SK-N-SH (cell line): ENCODE measurements around the gene NEURL1. TPM values are rescaled to one million over a fixed set of nuclear protein-coding genes. Genes with fewer than 3 reads are reported as not detected.

Experiments used
- CTCF ChIA-PET: fragments of 300-600, 350-600 bp; formaldehyde crosslinking; extraction: SDS; loops from one replicate; lab custom pipeline; 2021; lab: Yijun Ruan, JAX
- POLR2A ChIA-PET: fragments of 350-600 bp; sonication (Branson Sonifier 250); formaldehyde crosslinking; extraction: SDS; loops from one replicate; lab custom pipeline; 2020; ENCODE audit warnings: antibody characterized with exemption, inconsistent platforms; lab: Yijun Ruan, JAX
- DNase-seq: peaks from one replicate; pipeline ENCODE4 v3.0.0; 2012
- H2AFZ ChIP-seq: fragments of 200-600 bp; sonication (generic); 2 replicates; pipeline ENCODE4 v1.8.1; 2016; ENCODE audit warnings: antibody characterized with exemption, mild to moderate bottlenecking, low read depth
- H3F3A ChIP-seq: fragments of 200-600 bp; sonication (generic); replicated peaks from 2 replicates; pipeline ENCODE3; 2016; ENCODE audit warnings: antibody characterized with exemption, mild to moderate bottlenecking; ENCODE audit not compliant: insufficient read depth
- H3K27ac ChIP-seq, 2 experiments: fragments of 200-500 bp in 1 of 2; fragments of 200-600 bp in 1 of 2; sonication (Bioruptor generic) in 1 of 2; sonication (generic), shearing (Covaris generic) in 1 of 2; 2 replicates each; pipeline versions ENCODE4 v1.5.1 to v1.6.1; 2014 to 2016; ENCODE audit warnings: low read depth in 2 of 2, inconsistent platforms in 1 of 2, low read length in 1 of 2, mild to moderate bottlenecking in 1 of 2, mixed read lengths in 1 of 2
- H3K27me3 ChIP-seq: fragments of 200-600 bp; sonication (generic), shearing (Covaris generic); 2 replicates; pipeline ENCODE4 v1.6.1; 2016; ENCODE audit warnings: mixed run types; ENCODE audit not compliant: insufficient read depth
- H3K36me3 ChIP-seq, 2 experiments: fragments of 200-500 bp in 1 of 2; fragments of 200-600 bp in 1 of 2; sonication (Bioruptor generic) in 1 of 2; sonication (generic) in 1 of 2; replicated peaks in 1 of 2; 2 replicates each; pipeline versions ENCODE3 to v1.5.1; 2014 to 2016; ENCODE audit warnings: low read length in 1 of 2, mild to moderate bottlenecking in 1 of 2; ENCODE audit not compliant: insufficient read depth in 2 of 2, control insufficient read depth in 1 of 2
- H3K4me1 ChIP-seq, 2 experiments: fragments of 200-500 bp in 1 of 2; fragments of 200-600 bp in 1 of 2; sonication (Bioruptor generic) in 1 of 2; sonication (generic), shearing (Covaris generic) in 1 of 2; 2 replicates each; pipeline versions ENCODE4 v1.5.1 to v1.6.1; 2014 to 2016; ENCODE audit warnings: low read depth in 1 of 2, low read length in 1 of 2, mixed run types in 1 of 2; ENCODE audit not compliant: insufficient read depth in 2 of 2, control insufficient read depth in 1 of 2
- H3K4me2 ChIP-seq: fragments of 200-600 bp; sonication (generic), shearing (Covaris generic); 2 replicates; pipeline ENCODE4 v1.6.1; 2017; ENCODE audit warnings: mixed run types
- H3K4me3 ChIP-seq, 2 experiments: fragments of 200-500 bp in 1 of 2; fragments of 200-600 bp in 1 of 2; sonication (Bioruptor generic) in 1 of 2; sonication (generic), shearing (Covaris generic) in 1 of 2; 2 replicates each; pipeline versions ENCODE4 v1.5.1 to v1.8.1; 2014 to 2016; ENCODE audit warnings: low read depth in 2 of 2, inconsistent platforms in 1 of 2, low read length in 1 of 2, mild to moderate bottlenecking in 1 of 2, mixed read lengths in 1 of 2, moderate library complexity in 1 of 2
- H3K79me2 ChIP-seq: fragments of 200-600 bp; sonication (generic); 2 replicates; pipeline ENCODE4 v1.8.1; 2017; ENCODE audit warnings: mild to moderate bottlenecking; ENCODE audit not compliant: insufficient read depth
- H3K9ac ChIP-seq: fragments of 200-600 bp; sonication (generic); 2 replicates; pipeline ENCODE4 v1.6.1; 2017; ENCODE audit warnings: mixed run types
- H3K9me2 ChIP-seq: fragments of 200-600 bp; sonication (generic); 2 replicates; pipeline ENCODE4 v1.6.1; 2017; ENCODE audit warnings: mixed run types
- H3K9me3 ChIP-seq: fragments of 200-600 bp; sonication (generic); 2 replicates; pipeline ENCODE4 v1.6.1; 2017; ENCODE audit warnings: mixed run types, mild to moderate bottlenecking, moderate library complexity
- H4K20me1 ChIP-seq: fragments of 200-600 bp; sonication (generic); 2 replicates; pipeline ENCODE4 v1.6.1; 2017; ENCODE audit warnings: mild to moderate bottlenecking, mixed run types; ENCODE audit not compliant: insufficient read depth
- ELF1 ChIP-seq: IDR thresholded peaks from 2 replicates; pipeline ENCODE4 v1.4.0; 2012
- EP300 ChIP-seq, 2 experiments: IDR thresholded peaks; 2 replicates each; pipeline versions ENCODE4 v1.4.0 to v1.6.1; 2012; ENCODE audit warnings: borderline replicate concordance in 1 of 2, low read depth in 1 of 2, low read length in 1 of 2
- FOSL2 ChIP-seq: IDR thresholded peaks from 2 replicates; pipeline ENCODE4 v1.4.0; 2012; ENCODE audit warnings: low read depth, mild to moderate bottlenecking, moderate library complexity, borderline replicate concordance
- FOXJ3 ChIP-seq: sonication (generic); formaldehyde crosslinking; IDR thresholded peaks from 2 replicates; pipeline ENCODE4 v1.5.1; 2020; ENCODE audit warnings: mild to moderate bottlenecking, missing genetic modification reagents
- GABPA ChIP-seq: IDR thresholded peaks from 2 replicates; pipeline ENCODE4 v1.4.0; 2012; ENCODE audit warnings: low read depth, mild to moderate bottlenecking
- GATA2 ChIP-seq: sonication (generic); formaldehyde crosslinking; IDR thresholded peaks from 2 replicates; pipeline ENCODE4 v1.5.0; 2020; ENCODE audit warnings: mild to moderate bottlenecking, missing genetic modification reagents
- JUND ChIP-seq: IDR thresholded peaks from 2 replicates; pipeline ENCODE4 v1.4.0; 2012
- MEF2A ChIP-seq: IDR thresholded peaks from 2 replicates; pipeline ENCODE4 v1.4.0; 2012; ENCODE audit warnings: low read depth, borderline replicate concordance
- NFIC ChIP-seq: IDR thresholded peaks from 2 replicates; pipeline ENCODE4 v1.4.0; 2012; ENCODE audit warnings: borderline replicate concordance
- RAD21 ChIP-seq: IDR thresholded peaks from 2 replicates; pipeline ENCODE4 v1.6.1; 2012; ENCODE audit warnings: mild to moderate bottlenecking, low read length
- TAF1 ChIP-seq: IDR thresholded peaks from 2 replicates; pipeline ENCODE4 v1.6.1; 2012; ENCODE audit warnings: low read depth, mild to moderate bottlenecking, low read length, moderate library complexity, borderline replicate concordance
- YY1 ChIP-seq: IDR thresholded peaks from 2 replicates; pipeline ENCODE4 v1.4.0; 2012; ENCODE audit warnings: low read depth, mild to moderate bottlenecking
- WGBS: methylation state at CpG from one replicate; pipeline ENCODE4 v1.1.6; 2017; ENCODE audit warnings: low lambda C conversion rate; 5-methylcytosine and 5-hydroxymethylcytosine counted together
- polyA plus RNA-seq, 3 experiments: library from polyadenylated mRNA; depleted of rRNA; stranded (reverse); fragments of >200 nt; gene quantifications; 2 replicates each; pipeline ENCODE4 v1.2.3, GENCODE V29; 2012
- TF ChIP-seq, protein P1 (sequence below): fragments of 150-350 bp; IDR thresholded peaks from 2 replicates; pipeline ENCODE4 v1.6.1; 2017; ENCODE audit warnings: antibody characterized with exemption, low read length, low read depth, borderline replicate concordance

The NEURL1 gene
- polyA plus RNA-seq, 1 of the 3 experiments (the other 2 are of a cell fraction): 0.05 TPM

DNA sequence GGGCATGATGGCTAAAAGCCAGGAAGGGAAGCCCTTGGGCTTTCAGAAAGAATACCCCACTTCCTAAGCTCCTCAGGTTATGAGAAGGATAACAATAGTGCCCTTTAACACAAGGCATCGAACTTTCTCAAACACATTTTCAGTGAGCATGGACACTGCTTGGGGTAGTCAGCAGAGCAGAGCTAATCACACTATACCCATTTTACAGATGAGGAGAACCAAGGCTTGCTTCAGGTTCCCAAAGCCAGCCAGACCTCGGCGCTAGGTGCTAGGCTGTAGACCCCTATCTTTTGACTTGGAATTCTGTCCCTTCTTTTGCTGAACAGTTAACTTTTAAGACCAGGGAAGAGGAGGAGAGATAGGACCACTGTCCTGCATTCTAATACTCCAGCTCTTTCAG is 1.8 kb downstream of the NEURL1 start:
- Histone ChIP-seq H3K9me3 (no peaks in the 10 kb centered on the region), H3K4me2 (no peak overlapping the region), H3K36me3 (no peaks in the 10 kb centered on the region), H3K27ac (no peak overlapping the region), H3K4me1 (peaks cover 0 to 34% of the 10 kb centered on the region in 2 experiments; a peak in 2 of 4 replicates), H3F3A (peaks cover 9% of the 10 kb centered on the region), H3K4me3 (no peak overlapping the region), H4K20me1 (no peaks in the 10 kb centered on the region), H3K27me3 (peaks cover 51% of the 10 kb centered on the region), H3K9me2 (no peaks in the 10 kb centered on the region), H3K9ac (no peak overlapping the region), H2AFZ (no peak overlapping the region), H3K79me2 (no peaks in the 10 kb centered on the region)
- ChIA-PET CTCF (interaction anchor here (1.0 to 2.1 kb wide), 4 partner anchors 10 to 69 kb away, joined by 3 to 8 read pairs (median 6); no protein-coding TSS in a partner anchor), POLR2A (no interaction called here)
- 83% methylated on average over 3 of the region's 3 CpGs for WGBS
- no peak for DNase-seq
- no peak for TF ChIP-seq ELF1
- TF ChIP-seq YY1: no peak

DNA sequence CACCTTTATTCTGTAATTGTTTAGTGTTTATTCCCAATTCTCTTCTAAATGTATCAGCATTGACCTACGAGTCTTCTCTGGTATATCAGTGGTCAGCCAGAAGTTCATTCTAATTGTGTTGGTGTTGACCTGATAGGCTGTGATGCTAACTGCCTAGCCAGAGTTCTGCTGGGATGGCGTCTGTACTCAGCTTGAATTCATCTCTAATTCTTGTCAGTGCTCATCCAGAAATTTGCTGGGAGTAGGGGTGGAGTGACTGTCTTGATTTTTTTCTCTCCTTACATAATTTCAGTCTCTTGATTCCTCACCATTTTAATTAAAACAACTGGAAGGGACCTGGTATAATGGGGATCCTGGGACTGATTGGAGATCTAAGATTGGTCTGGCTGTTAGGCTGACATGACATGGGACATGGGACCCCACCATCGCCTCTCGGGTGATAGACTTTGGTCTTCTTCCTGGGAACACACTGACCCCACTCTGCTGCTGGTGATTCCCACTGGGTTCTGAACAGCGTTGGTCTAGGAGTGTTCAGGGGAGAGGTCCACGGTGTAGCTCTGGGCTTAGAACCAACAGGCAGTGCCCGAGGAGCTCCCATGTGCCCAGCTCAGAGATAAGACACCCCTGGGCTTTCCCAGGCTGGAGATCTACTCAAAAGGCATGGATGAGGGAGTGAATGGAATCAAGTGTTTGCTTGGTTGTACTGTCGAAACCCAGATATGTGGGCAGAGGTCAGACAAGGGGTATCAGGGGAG is 3.8 kb downstream of the NEURL1 start:
- ChIA-PET POLR2A (no interaction called here), CTCF (interaction anchor here (1.0 to 1.6 kb wide), 5 partner anchors 11 to 96 kb away, joined by 3 to 4 read pairs (median 3); no protein-coding TSS in a partner anchor)
- Histone ChIP-seq H3K9me2 (no peaks in the 10 kb centered on the region), H4K20me1 (no peaks in the 10 kb centered on the region), H3K4me2 (no peak overlapping the region), H2AFZ (no peak overlapping the region), H3K4me3 (no peak overlapping the region), H3F3A (peaks cover 5% of the 10 kb centered on the region), H3K4me1 (peaks cover 0 to 30% of the 10 kb centered on the region in 2 experiments; a peak in 3 of 4 replicates), H3K27me3 (peaks cover 51% of the 10 kb centered on the region), H3K36me3 (no peaks in the 10 kb centered on the region), H3K79me2 (no peaks in the 10 kb centered on the region), H3K9me3 (no peaks in the 10 kb centered on the region), H3K27ac (no peak overlapping the region), H3K9ac (no peak overlapping the region)
- no peak for TF ChIP-seq GABPA
- no peak for TF ChIP-seq GATA2 (CRISPR knock-in tag)
- no peak for TF ChIP-seq TAF1
- no peak for TF ChIP-seq MEF2A
- no peak for TF ChIP-seq RAD21
- TF ChIP-seq EP300 (IDR thresholded peaks at IDR 0.05; ENCODE audit: borderline replicate concordance in 1 of 2, low read depth in 1 of 2, low read length in 1 of 2): no peak
- no peak for TF ChIP-seq FOSL2
- TF ChIP-seq JUND: no peak
- TF ChIP-seq YY1: no peak
- TF ChIP-seq FOXJ3 (CRISPR knock-in tag): no peak
- no peak for TF ChIP-seq NFIC
- TF ChIP-seq, protein P1, sequence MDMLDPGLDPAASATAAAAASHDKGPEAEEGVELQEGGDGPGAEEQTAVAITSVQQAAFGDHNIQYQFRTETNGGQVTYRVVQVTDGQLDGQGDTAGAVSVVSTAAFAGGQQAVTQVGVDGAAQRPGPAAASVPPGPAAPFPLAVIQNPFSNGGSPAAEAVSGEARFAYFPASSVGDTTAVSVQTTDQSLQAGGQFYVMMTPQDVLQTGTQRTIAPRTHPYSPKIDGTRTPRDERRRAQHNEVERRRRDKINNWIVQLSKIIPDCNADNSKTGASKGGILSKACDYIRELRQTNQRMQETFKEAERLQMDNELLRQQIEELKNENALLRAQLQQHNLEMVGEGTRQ: no peak
- 57% methylated on average over 8 of the region's 8 CpGs for WGBS
- DNase-seq: no peak
